SW480 (cell line): ENCODE measurements around the gene UPB1.
"Not testable (repeated sequence)": the region's sequence is repeated elsewhere in the genome, so short reads cannot be mapped to it uniquely, and the experiment has no call there.

Experiments
- DNase-seq: peaks from one replicate; pipeline ENCODE4 v3.0.0-alpha.2; 2016; ENCODE audit warnings: low spot score

UPB1 gene

GRCh38 chr22:24504540-24504939 lies 9.4 kb downstream of the UPB1 start:
- DNase-seq = no peak

- no peak for DNase-seq
These were observed 10.0 kb downstream of the UPB1 start for GRCh38 chr22:24504956-24505736.

DNA sequence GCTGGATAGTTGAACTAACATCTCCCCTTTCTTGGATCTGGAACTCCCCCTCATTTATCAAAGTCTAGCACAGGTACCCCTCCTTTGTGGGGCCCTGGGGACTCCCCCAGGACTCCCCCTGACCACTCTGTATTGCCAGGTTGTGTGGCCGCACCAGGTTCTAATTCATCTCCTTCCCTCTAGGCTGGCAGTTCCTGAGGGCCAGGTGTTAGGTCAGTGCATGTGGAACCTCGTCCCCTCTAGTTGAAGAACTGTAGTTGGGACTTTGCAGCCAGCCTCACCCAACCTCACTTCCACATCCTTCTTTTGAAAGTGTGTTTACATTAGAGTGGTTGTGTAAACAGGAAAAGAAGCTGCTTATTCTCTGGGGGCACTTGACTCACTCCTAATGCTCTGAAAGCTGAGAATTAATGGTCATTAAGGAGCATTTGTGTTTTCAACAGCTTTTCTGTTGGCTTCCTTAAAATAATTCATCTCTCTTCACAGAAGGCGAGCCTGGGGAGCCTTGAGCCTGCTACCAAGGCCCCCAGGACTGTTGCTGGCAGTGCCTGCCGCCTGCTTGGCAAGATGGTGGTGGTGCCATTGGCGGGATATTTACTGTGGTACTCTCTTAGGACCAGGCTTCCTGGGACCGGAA lies 11.8 kb downstream of the UPB1 start:
- peak; percentile 16 for DNase-seq

DNA sequence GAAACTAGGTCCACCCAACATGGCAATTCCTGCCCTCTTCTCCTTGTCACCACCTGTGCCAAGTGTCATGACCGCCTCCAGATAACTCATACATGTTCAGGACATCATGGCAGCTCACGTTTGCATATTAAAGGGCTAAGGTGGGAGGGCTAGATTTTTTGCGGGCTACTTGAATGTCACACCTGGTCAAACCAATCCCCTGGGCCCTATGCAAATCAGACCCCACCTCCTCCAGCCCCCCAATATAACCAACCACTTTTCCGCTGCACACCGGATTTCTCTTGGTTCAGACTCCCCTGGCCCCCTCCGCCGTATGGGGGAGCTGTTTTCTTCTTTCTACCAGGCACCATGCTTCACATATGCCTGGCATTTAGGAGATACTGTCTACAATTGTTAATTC lies 12.6 kb downstream of the UPB1 start:
- DNase-seq = no peak

DNA sequence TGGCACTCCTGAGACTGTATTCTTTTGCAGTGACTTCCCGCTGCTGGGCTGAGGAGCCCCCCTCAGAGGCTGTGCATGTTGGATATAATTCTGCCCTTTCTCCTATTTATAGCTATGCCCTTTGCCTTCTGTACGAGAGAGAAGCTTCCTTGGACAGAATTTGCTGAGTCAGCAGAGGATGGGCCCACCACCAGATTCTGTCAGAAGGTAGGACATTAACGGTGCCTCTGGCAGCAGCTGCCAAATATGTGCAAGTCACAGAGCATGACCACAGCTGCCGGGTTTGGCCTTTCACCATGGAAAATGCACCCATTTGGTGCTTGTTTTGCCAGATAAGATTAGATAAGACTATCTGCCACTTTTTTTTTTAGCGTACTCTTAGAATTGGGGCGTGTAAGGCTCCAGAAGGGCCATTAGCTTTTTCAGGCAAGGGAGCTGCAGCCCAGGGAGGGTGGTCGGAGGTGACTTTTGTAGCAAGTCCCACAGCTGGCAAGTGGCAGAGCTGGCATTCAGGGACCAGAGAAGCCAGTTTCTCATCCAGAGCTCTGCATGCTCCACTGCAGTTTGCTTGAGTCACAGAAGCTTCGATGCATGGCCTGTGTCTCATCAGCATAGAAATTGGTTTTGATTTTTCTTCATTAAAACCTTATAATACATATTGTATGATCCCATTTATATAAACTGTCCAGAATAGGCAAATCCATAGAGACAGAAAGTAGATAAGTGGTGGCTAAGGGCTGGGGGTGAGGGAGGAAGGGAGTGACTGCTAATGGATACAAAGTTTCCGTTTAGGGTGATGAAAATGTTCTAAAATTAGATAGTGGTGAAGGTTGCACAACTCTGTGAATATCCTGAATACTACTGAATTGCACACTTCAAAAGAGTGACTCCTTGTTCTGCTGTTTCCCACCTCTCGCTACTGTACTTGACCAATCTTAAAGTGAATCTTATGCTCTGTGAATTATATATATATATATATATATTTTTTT lies 15.8 kb downstream of the UPB1 start:
- peak; percentile 5 for DNase-seq

DNA sequence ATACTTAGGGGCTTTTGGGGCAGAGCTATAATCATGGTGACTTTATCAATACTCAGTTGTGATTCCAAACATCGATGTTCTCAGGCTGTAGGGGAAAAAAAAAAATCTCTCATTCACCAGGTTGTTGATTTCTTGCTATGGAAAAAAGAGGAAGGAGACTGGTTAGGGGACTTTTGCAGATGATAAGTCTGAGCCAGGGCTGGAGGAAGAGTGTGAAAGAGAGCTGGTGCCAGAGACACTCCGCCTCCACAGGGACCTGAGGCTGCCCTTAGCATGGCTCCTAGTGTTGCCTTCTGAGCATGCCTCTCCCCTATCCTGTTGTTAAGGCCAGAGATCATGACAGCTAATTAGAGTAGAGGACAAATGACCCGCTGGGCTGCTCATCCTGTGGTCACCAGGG lies 16.9 kb downstream of the UPB1 start:
- no peak for DNase-seq

DNA sequence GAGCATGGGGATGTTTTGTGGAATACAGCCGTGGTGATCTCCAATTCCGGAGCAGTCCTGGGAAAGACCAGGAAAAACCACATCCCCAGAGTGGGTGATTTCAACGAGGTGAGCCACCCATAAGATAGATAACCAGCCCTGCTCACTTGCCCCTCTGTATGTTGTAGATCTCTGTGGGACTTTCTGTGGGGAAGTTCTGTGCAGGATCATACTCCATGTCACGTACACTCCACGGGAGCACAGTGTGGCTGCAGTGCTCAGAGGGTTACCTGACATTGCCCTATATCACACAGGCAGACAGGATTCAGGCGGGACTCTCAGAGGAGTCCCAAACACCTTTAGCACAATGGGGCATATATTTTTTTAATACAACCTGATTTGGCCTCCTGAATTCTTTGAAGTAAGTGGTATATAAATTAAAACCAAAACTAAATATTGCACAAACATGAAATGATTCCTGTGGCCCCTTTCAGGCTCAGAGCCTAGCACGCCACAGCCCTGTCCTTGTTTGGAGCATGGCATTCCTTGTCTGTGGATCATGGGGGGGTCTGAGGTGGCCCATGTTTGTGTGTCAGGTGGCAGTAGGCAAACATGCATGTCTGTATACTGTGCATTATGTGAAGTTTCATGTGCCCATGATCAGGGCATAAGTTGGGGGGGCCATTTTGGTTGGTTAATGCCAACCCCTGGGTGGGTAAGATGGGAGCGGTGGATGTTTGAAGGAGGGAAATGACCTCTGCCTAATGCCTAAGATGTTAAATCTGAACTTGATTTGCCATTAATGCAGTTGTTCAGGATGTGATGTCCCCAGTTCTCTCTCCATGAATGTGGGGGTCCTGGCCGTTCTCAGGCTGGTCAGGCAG lies 18.5 kb downstream of the UPB1 start:
- DNase-seq = no peak

DNA sequence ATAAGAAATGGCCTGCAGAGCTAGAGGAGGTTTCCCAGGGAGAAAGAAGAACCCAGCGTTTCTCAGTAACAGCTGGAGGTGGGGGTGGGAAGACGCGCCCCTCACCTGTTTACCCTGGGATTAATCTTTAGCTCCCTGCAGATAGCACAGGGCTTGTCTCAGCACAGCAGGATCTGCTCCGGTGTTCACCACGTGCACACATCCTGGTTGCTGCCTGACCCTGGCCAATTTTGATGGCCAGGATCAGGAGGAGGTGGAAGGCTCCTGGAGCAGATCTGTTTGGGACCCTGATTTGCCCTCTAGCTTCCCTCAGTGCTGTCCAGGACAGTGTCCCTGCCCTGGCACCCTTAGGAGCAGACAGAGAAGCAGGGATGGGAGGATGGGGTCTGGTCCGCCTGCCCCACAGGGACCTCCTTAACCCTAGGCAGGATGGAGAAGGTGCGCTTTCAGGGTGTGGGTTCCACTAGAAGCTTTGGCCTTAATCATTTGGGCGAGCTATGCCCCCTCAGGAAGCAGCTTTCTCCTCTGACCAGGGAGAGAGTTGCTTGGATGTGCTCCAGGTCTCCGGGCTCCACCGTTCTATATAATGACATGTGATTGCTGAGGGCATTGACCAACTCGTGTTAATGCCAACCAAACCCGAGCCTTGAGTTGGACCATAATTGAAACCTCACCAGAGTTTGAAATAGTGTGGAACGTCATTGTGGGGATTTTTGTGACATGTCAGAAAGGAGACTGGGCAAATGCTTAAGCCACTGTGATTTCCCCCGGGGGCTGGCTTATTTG lies 19.3 kb downstream of the UPB1 start:
- DNase-seq = no peak

DNA sequence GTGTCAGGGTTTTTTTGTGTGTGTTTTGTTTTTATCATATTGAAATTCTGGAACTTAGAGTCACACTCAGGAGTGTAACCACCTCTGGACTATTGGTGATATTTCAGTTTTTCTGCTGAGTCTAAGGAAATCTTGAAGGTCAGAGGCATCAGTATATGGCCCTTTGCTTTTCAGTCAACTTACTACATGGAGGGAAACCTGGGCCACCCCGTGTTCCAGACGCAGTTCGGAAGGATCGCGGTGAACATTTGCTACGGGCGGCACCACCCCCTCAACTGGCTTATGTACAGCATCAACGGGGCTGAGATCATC lies 19.9 kb downstream of the UPB1 start:
- no peak for DNase-seq

- no peak for DNase-seq
These were observed 21.2 kb downstream of the UPB1 start for GRCh38 chr22:24516301-24516737.

- no peak for DNase-seq
These were observed 22.3 kb downstream of the UPB1 start for GRCh38 chr22:24517446-24517845.

DNA sequence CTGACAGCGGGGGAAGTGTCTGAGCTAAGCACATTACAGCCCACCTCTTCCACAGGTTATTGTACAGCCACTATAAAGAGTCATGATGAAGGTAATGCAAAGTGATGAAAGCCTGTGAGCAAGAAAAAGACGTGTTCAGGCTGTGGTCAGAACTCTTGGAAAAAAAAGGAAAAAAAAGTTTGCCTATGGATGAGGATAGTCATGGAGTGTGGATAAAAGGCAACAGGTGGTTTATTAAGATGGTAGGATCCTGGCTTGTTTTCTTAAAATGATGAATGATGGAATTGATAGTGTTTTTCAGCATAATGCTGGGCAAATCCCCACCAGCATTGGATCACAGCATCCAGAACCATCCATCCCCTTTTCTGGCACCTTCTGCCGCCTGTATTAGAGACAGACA lies 23.1 kb downstream of the UPB1 start:
- DNase-seq = no peak

GRCh38 chr22:24518771-24519485 lies 23.8 kb downstream of the UPB1 start:
- no peak for DNase-seq

- DNase-seq = no peak
These were observed 24.4 kb downstream of the UPB1 start for GRCh38 chr22:24519496-24519895.

GRCh38 chr22:24521791-24522245 lies 26.7 kb downstream of the UPB1 start:
- peak; percentile 95 for DNase-seq

DNA sequence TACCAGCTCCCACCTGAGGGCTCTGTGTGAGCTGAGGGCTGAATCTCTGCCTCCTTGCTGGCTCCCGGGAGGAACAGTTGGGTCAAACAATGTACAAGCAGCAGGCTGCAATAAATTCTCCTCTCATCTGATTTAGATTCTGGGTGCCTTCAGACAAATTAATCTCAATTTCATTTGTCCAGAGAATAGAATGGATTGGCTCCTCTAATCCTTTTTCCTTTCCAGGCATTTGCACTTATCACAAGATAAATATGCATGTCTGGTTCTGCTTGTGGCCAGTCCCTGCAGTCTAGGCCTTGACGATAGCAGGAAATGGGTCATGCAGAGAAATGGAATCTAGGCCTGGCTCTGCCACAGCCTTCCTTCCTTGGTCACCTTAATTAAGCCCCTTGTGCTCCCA lies 28.7 kb downstream of the UPB1 start:
- no peak for DNase-seq

- peak; percentile 70 for DNase-seq
These were observed 30.4 kb downstream of the UPB1 start for GRCh38 chr22:24525416-24526037.

- no peak for DNase-seq
These were observed 31.1 kb downstream of the UPB1 start for GRCh38 chr22:24526191-24526590.

- DNase-seq = no peak
These were observed 34.8 kb downstream of the UPB1 start for GRCh38 chr22:24529898-24530297.

GRCh38 chr22:24530968-24531367 lies 35.8 kb downstream of the UPB1 start:
- not testable (repeated sequence) for DNase-seq
